Stimulated activated CD4-positive, alpha-beta T cell treated with anti-CD3 and anti-CD28 coated beads, TNF-alpha, amount 100 ng/mL, for 48 hours (primary cell): Measurements from ENCODE around the gene ZNF740.
"Not testable (repeated sequence)": the region's sequence is repeated elsewhere in the genome, so short reads cannot be mapped to it uniquely, and the experiment has no call there.

Source experiments
- DNase-seq, 3 donors: peaks; one replicate each; pipeline ENCODE4 v3.0.0-alpha.2; 2020; ENCODE audit warnings: low read depth in 3 of 3

Gene ZNF740

DNA sequence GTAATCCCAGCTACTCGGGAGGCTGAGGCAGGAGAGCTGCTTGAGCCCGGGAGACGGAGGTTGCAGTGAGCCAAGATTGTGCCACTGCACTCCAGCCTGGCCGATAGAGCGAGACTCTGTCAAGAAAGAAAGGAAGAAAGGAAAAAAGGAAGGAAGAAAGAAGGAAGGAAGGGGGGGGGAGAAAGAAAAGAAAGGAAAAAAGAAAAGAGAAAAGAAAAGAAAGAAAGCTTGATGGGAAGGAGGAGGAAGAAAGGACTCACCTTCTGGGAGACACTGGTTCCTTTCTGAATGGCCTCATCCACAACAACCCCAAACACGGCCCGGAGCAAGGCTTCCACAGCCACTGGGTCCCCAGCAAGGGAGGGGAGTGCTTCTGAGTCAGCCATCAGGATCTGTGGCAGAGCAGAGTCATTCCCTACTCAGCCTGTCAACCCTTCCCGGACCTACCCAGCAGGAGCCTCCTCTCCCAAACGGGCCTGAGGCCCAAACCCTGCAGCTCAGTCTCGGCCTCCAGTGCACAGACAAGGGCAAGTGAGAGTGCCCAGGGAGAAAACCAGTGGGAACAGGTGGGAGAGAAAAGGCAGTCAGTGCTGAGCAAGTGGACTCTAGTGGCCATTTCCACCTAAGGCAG, 7.3 kb upstream of the ZNF740 start:
- DNase-seq = no peak

DNA sequence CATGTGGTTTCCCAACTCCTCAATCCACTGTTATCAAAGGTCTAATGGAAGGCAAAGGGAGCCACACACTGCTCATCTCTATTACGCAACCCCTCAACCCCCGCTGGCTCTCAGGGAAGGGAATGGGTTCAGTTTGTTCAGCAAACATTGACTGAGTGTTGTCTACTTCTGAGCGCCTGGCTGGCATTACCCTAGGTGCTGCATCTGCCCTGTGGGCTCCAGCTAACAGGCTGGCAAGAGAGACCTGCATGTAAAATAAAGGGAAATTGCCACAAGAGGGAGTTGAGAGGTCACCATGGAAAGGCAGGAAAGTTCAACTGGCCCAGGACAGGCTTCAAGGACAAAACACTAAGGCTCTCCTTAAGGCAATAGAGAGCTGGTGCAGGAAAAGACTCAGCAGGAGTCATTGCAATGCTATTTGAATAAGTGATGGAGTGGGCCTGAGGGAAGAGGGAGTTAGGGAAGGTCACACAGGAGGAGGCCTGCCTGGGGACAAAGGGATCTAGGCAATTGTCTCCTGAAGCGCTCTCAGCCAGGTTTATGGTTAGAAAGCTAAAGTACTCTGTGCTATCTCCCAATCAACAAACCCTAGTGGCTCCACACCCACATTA, 5.5 kb upstream of the ZNF740 start:
- DNase-seq = no peak

DNA sequence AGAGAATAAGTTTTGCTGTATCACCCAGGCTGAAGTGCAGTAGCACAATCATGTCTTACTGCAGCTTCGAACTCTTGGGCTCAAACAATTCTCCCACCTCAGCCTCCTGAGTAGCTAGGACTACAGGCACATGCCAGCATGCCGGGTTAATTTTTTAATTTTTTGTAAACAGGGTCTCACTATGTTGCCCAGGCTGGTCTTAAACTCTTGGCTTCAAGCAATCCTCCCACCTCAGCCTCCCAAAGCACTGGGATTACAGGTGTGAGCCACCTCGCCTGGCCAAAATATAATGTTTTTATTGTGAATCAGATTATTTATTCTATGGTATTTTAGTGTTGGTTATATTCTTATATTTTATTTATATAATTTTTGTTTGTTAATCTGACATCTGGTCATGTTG, 3.8 kb upstream of the ZNF740 start:
- DNase-seq = no peak

DNA sequence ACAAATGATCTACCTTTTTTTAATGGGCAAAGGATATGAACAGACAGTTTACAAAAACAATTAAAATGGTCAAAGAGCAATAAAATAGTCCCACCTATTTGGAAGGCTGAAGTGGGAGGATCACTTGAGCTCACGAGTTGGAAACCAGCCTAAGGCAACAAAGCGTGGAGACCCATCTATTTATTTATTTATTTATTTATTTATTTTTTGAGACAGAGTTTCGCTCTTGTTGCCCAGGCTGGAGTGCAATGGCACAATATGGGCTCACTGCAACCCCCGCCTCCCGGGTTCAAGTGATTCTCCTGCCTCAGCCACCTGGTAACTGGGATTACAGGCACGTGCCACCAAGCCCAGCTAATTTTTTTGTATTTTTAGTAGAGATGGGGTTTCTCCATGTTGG, 3.1 kb upstream of the ZNF740 start:
- DNase-seq = not testable (repeated sequence)

DNA sequence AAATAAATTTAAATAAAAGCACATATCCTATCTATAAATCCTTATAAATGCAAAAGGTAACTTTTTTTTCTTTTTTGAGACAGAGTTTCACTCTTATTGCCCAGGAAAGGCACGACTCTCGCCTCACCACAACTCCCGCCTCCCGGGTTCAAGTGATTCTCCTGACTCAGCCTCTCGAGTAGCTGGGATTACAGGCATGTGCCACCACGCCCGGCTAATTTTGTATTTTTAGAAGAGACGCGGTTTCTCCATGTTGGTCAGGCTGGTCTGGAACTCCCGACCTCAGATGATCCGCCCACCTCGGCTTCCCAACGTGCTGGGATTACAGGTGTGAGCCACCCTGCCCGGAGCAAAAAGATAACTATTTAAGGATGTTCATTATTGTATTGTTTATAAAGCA, 1.7 kb upstream of the ZNF740 start:
- not testable (repeated sequence) for DNase-seq

DNA sequence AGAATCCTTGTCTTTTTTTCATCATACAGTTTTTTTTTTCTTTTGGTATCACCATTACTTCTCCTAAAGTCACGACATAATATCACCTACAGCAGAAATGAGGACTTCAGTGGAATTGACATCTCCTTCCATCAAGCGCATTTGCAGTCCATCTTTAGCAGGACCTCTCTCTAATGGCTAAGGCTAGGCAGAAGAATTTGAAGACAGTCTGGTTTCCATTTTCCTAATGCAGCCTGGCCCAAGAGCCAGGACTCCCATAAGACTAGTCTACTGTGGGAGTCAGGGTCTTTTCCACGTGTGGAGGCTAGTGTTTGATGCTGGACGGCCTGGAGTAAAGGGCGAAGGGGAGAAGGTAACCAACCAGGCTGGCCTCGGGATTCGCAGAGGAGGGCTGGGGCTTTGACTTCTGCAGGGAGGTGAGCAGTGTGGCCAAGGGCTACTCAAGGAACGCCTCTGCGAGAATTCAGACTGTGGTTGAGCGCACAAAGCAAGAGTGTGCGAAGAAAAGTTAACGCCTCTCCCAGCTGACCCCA, 769 bp upstream of the ZNF740 start:
- DNase-seq = no peak

DNA sequence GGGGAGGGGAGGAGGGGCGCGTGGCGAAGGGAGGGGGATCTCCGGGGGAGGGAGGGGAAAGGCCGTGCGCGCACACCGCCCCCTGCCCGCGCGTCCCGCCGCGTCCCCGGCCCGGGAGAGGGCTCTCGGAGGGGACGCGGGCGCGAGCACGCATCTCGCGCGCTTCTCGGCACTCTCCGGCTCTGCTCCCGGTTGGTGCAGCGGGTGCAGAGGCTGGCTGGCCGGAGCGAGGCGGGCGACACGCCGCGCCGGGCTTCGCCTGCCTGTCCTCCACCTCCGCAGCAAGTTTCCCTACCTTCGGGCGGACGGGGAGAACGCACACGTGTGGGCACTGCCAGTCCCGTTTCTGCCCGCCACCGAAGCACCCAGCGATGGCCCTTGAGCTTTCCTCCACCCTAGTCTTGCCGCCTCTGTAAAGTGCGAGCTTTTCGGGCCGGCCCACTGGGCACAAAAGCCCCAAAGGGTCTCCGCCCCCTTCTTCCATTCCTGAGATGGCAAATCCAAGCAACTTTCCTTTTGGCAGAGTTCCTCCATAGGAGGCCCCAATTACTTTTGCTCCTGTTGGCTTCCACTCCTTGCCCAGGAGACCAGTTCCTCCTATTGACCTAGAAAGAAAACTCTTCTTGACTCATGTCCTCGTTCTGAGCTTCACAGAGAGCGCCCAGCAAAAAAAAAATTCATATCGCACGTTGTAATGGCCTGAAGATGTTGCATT, 566 bp downstream of the ZNF740 start:
- peak; percentile 54 to 73 (median 71) for DNase-seq

DNA sequence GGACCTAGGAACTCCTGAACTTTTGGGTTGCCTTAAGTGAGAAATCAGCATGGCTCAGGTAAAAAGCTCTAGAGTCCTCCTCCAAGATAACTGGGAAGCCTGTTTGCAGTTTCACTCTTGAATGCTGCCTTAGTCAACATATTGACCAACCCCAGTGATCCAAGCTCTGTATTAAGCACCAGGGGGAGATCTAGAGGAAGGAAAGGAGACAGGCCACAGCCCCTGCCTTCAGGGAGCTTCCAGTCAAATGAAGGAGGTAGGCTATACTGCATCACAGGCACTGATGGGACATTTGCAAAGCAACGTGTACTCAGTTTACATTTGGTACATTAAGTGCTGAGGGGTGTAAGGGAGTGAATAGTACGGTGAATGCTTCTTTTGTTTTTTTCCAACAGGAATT, 1.4 kb downstream of the ZNF740 start:
- no peak for DNase-seq

DNA sequence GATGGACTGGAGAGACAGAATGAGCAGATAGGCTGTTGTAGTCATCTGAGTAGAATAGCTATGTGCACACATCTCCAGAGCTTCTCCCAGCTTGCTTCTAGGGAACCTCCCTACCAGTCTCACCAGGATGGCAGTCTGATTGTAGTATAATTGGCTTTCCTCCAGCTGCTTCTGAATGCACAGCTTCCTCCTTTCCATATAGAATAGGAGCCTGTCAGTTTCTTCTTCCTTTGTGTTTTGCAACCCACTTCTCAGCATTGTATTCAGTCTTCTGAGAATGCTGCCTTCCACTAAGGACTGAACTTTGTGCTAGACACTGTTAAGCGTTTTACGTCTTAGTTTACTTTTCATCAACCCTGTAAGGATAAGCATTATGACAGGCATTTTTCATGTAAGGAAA, 2.4 kb downstream of the ZNF740 start:
- DNase-seq = no peak

DNA sequence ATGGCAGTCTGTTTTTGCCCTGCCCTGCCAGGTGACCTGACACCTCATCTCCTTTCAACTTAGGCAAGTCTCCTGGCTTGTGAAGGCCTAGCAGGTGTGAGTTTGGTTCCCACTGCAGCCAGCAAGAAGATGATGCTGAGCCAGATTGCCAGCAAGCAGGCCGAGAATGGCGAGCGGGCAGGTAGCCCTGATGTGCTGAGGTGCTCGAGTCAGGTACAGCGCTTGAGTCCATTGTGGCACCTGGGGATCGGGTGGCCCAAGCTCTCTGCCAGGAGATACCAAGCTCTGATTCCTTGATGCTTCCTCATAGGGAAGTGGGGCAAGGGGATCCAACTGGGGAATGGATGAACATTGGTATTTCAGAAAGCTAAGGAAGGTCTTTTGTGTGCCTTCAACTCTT, 4.3 kb downstream of the ZNF740 start:
- no peak for DNase-seq

DNA sequence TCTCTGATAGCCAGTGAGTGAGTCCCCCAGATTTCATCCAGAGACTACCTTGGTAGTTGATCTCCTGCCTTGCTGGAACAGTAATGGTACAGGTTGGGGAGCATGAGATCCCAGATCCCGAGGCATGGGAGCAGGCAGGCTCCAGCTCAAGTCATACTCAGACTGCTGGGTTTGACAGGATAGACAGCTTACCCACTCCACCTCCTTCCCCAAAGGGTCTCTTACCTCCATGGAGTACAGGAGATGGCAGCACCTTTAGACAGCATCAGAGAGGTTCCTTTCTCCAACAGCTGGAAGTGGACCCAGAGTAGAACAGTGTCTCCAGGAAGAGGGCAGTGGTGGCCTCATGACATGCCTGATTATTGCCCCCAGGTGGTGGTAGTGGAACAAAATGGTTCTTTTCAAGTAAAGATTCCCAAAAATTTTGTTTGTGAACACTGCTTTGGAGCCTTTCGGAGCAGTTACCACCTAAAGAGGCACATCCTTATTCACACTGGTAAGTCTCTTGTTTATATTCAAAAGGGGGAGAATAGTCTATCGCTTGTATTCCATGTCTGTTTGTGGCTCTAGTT, 5.1 kb downstream of the ZNF740 start:
- no peak for DNase-seq

DNA sequence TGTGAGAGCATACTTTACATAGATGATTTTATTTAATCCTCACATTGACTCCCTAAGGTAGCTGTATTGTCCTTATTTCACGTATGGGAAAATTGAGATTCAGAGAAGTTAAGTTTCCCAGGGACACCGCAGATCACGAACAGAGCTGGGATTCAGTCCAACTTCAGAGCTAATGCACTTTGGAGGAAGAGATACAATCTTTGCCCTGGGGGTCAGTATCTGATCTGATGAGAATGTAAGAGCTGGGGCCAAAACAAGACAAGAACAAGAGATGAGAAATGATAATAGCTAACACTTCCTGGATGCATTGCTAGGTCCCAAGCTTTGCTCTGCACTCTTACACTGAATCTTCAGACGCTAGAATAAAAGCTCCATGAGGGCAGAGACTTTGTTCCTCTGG, 6.2 kb downstream of the ZNF740 start:
- DNase-seq = no peak

DNA sequence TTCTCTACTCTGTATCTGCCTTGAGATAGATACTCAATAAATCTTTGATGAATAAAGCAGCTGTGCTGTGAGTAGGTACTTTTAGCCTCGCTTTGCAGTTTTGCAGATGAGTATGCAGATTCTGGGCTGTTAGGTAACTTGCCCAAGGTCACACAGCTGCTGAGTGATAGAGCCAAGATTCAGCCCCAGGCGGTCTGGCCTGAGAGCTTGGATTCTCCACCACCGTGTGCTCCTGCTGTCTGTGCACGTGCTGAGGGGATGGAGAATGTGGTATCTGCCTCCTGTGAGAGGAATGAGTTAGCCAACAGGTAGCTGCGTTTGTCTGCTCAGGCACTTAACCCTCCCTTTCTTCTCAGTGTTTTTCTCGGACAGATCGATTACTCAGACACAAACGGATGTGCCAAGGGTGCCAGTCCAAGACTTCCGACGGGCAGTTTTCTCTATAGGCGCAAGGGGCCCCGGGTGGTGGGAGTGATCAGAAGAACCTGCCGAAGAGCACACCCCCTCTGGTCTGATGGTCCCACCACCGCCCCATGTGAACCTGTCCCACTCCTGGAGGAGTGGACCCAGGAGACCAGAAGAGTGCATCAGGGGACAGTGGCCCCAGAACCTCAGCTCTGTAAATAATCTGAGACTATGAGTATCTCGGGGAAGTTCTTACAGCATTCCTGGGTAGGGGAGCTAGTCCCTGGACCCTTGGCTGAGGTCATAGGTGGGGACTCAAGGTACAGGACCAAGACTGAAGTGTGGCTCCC, 6.8 kb downstream of the ZNF740 start:
- no peak for DNase-seq

DNA sequence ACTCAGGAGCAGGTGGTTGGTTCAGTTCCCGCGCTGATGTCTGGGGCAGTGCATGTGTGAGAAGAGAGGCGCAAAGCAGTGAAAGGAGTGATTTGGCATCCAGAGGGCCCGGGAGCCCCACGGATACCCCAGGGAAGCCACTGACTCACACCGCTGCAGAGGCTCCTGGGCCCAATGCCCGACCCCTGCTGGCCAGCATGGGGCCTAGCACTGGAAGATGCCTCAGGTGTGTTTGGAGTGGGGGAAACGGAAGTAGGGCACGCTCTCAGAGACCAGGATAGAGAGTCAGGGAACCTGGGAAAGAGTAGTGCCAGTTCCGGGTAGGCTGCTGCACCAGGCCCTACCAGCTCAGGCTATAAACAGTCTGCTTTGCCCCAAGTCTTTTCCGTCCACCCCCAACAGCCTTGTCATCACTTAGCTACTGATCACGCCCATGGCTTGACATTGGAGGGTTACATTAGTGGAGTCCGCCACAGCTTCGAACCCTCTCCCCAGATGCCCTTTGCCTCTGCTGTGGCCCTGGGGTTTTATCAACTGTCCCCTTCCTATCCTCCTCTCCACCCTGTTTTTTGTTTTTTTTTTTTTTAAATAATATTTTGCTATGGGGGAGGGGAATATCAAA, 9.7 kb downstream of the ZNF740 start:
- DNase-seq = no peak

DNA sequence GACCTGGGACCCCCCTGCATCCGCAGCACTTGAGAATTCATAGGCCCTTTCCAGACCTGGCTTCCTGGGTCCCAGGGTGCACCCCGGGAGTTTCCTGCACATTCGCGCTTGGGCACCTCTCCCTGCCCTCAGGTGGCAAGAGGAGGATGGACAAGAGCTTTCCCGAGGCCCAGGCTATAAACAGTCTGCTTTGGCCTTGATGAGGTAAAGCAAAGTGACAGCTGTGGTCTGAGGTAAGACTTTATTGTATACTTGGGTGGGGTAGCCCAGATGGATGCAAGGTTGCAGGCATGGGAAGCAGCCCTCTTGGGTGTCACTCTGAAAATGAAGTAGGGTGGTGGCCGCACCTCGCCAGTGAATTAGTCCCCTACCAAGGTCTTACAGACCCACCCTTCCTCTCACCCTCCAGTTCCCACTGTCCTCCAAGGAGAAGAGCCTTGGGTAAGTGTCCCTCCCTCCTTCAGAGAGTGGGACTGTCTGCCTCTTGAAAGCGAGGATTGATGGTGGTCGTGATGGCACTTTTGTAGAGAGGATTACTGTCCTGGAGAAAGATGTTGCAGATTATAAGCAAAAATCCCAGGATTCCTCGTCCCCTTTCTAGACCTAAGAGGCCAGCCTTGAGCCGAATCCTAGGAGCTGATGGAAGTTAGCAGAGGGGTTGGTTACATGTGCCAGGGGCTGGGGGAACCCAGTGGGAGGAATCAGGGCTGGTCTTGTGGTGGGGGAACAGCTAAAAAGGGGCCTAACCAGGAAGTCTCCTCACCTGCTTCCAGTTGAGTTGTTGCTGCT, 10.8 kb downstream of the ZNF740 start:
- no peak for DNase-seq

DNA sequence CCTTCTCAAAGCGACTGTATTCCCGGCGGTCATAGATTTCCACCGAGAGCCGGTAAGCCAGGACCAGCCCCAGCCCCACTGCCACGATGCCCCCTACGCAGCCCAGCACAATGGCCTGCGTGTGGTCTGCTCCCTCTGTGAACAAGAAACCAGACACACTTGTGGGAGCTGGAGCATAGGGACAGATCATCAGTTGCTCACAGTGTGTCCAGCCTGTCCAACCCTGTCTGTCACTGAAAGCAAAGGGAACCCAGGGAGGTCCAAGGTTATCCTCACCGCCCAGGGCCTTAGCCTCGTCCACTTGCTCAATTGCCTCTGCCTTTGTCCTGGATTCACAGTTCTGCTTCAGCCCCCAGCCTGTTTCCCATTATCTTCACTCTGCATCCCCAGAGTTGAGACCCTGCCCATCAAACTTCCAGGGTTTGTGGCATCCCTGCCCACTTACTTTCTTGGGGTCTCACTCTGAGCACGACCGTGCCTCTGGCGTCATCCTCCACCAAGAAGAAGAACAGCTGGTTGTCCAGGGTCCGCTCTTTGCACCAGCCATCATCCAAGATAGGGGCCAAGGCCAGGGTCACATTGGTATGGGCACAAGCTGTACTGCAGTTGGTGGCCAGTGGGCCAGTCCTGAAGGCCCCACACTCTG, 11.5 kb downstream of the ZNF740 start:
- DNase-seq = no peak

DNA sequence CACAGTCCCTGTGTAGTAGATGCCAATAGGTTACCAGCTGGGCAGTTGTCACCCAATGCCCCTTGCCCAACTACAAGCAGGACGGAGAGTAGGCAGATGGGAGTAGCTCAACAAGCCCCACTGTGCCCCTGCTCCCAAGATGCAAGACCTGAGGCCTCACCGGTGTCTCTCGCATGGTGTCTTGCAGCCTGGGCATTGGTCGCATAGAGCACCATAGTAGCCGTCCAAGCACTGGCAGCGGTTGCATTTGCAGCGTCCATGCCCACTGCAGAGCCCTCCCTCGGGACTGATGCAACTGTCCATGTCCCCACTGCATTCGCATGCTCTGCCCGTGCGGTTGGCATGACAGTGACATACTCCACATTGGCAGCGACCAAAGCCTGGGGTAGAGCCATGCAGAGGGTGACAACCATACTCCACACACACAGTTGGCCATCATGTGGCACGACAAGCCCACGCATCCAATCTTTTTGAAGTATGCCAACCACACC, 12.1 kb downstream of the ZNF740 start:
- no peak for DNase-seq

DNA sequence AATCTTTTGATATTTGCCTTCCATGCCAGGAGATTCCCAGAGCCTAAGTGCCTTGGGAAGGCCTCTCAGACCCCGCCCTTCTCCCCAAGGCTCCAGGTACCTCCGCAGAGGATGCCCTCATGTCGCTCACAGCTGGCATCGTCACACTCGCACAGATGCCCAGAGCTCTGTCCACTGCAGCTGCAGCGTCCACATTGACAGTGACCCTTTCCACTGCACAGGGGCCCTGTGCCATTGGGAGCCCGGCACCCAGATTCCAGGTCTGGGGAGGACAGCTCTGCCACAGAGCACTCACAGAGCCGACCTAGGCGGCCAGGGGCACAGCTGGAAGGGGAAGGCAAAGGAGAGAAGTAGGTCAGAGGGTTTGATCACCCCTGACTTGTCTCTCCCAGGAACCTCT, 12.5 kb downstream of the ZNF740 start:
- DNase-seq = no peak

DNA sequence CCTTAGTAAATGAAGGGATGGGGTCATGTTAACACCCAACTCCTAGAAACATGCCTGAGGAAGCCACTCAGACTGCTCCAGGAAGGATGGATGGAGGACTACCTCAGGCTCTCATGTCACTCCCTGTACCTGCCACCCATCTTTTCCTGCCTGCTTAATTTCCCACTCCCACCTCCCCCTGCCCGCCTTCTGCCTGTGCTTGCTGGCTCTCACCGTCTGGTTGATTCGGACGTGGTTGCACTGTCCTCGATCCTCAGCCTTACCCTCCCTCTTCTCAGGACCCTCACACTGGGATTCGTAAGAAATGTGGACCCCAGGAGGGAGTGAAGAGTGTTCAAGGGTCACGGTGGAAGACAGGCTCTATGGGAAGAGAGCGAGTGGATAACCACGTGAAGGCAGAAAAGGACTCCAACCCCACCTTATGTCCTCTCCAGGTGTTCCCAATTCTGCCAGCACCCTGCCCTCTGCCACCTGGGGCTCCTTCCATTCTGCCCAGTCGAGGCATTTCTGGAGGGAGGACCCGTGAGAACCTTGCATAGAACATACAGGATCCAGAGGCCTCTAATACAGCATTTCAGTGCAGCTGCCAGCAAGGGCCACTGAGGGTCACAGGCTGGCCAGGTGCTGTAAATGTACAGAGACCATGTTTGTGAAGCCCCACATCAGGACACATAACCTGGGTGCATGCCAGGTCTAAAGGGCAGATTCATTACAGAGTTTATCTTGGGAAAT, 13.6 kb downstream of the ZNF740 start:
- no peak for DNase-seq
